Measurements from ENCODE around the gene SLC39A9. TPM values are rescaled to one million over a fixed set of nuclear protein-coding genes. Genes with fewer than 3 reads are reported as not detected.

SLC39A9 gene
- total RNA-seq, 1 experiment from 2014 or later, result 80.2 TPM

DNA sequence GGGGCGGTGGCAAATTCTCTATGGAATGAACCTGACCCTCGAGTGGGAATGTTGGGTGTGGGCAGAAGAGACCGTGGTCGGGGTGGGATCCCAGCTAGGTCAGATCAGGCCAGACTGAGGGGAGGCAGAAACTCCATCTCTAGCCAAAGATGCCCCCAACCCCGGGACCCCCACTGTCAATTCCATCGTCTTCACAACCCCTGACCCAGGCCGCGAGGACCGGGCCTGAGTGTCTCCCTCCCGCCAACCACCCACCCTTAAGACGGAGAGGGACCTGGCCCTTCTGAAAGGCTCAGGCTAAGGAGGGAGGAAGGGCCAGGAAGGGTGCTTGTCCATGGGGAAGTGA is 86.8 kb downstream of the SLC39A9 start:
- Histone ChIP-seq H3K79me2 (ENCODE audit: insufficient read depth, low read length) (no peaks in the 10 kb centered on the region), H4K20me1 (ENCODE audit: insufficient read depth) (no peaks in the 10 kb centered on the region), H3K4me3 (replicated peaks in 1 of 2; ENCODE audit: low read depth in 1 of 2, low read length in 2 of 2) (no peak overlapping the region), H3K9me3 (ENCODE audit: control insufficient read depth in 1 of 2, insufficient read depth in 1 of 2, low read depth in 1 of 2, low read length in 2 of 2) (no peaks in the 10 kb centered on the region), H3K27ac (ENCODE audit: low read depth, low read length) (no peak overlapping the region), H3K4me1 (ENCODE audit: control insufficient read depth in 1 of 2, insufficient read depth in 2 of 2, low read length in 2 of 2) (peaks cover 0 to 12% of the 10 kb centered on the region in 2 experiments; a peak in 2 of 4 replicates), H3K36me3 (ENCODE audit: control insufficient read depth in 1 of 2, insufficient read depth in 2 of 2, low read length in 2 of 2) (no peaks in the 10 kb centered on the region), H3K4me2 (ENCODE audit: low read length) (peak overlapping the region; percentile 85), H3K9ac (ENCODE audit: low read length) (no peak overlapping the region), H3K9me2 (ENCODE audit: insufficient read depth) (no peaks in the 10 kb centered on the region), H2AFZ (ENCODE audit: low read depth, low read length, poor library complexity, severe bottlenecking) (no peak overlapping the region), H3K27me3 (ENCODE audit: insufficient read depth, low read length) (no peaks in the 10 kb centered on the region)
- no TSS peak for BruUV-seq (replicated peaks)
- DNase-seq (ENCODE audit: low read depth, low spot score), result no peak
- intact Hi-C loops (cut with micrococcal nuclease), result no loop called here
- no peak for TF ChIP-seq FOSL1 (IDR thresholded peaks at IDR 0.05; ENCODE audit: low read depth)
- no peak for TF ChIP-seq ELF1 (IDR thresholded peaks at IDR 0.05; ENCODE audit: borderline replicate concordance, low read depth)
- ChIA-PET RAD21 (ENCODE audit: low non-redundant PET in 1 of 2, low total read pairs in 2 of 2, uncharacterized antibody in 2 of 2, unreplicated experiment in 2 of 2) (no interaction called here), POLR2A (interaction anchor here (0.7 kb wide), 1 partner anchor 19 kb away, joined by 3 read pairs; no protein-coding TSS in a partner anchor), CTCF (no interaction called here)
- ATAC-seq, result no peak

- H3K4me2 ChIP-seq (ENCODE audit: low read length), result no peak overlapping the region
- H3K9ac ChIP-seq (ENCODE audit: low read length), result no peak overlapping the region
- H3K4me3 ChIP-seq (replicated peaks in 1 of 2; ENCODE audit: low read depth in 1 of 2, low read length in 2 of 2), result no peak overlapping the region
- RAD21 ChIA-PET (ENCODE audit: low non-redundant PET in 1 of 2, low total read pairs in 2 of 2, uncharacterized antibody in 2 of 2, unreplicated experiment in 2 of 2), result no interaction called here
- no peak for TF ChIP-seq TCF7L2 (IDR thresholded peaks at IDR 0.05; ENCODE audit: borderline replicate concordance, extremely low read depth, insufficient read depth, insufficient read length)
- no peaks in the 10 kb centered on the region for H3K27me3 ChIP-seq (ENCODE audit: insufficient read depth, low read length)
- H3K36me3 ChIP-seq (ENCODE audit: control insufficient read depth in 1 of 2, insufficient read depth in 2 of 2, low read length in 2 of 2), result no peaks in the 10 kb centered on the region
- H3K4me1 ChIP-seq (ENCODE audit: control insufficient read depth in 1 of 2, insufficient read depth in 2 of 2, low read length in 2 of 2), result peaks cover 0 to 12% of the 10 kb centered on the region in 2 experiments; a peak in 2 of 4 replicates
- intact Hi-C loops (cut with micrococcal nuclease), result no loop called here
- BruUV-seq (replicated peaks), result no TSS peak
- ATAC-seq, result no peak
- no peaks in the 10 kb centered on the region for H3K79me2 ChIP-seq (ENCODE audit: insufficient read depth, low read length)
- no peak overlapping the region for H2AFZ ChIP-seq (ENCODE audit: low read depth, low read length, poor library complexity, severe bottlenecking)
- no peaks in the 10 kb centered on the region for H4K20me1 ChIP-seq (ENCODE audit: insufficient read depth)
- H3K9me3 ChIP-seq (ENCODE audit: control insufficient read depth in 1 of 2, insufficient read depth in 1 of 2, low read depth in 1 of 2, low read length in 2 of 2), result no peaks in the 10 kb centered on the region
- no peak overlapping the region for H3K27ac ChIP-seq (ENCODE audit: low read depth, low read length)
- H3K9me2 ChIP-seq (ENCODE audit: insufficient read depth), result no peaks in the 10 kb centered on the region
- no peak for DNase-seq (ENCODE audit: low read depth, low spot score)
- POLR2A ChIA-PET, result no interaction called here
- CTCF ChIA-PET, result interaction anchor here (1.0 kb wide), 1 partner anchor 9 kb away, joined by 4 read pairs; no protein-coding TSS in a partner anchor
These were observed 87.2 kb downstream of the SLC39A9 start for GRCh38 chr14:69485701-69486100.
